GM23248 (cell line): ENCODE results near the gene CUX1.

Experiments used
- EZH2 ChIP-seq: fragments of 200-600 bp; sonication (generic); IDR thresholded peaks from 2 replicates; pipeline ENCODE4 v1.6.1; 2018; ENCODE audit warnings: antibody characterized with exemption, mild to moderate bottlenecking; ENCODE audit not compliant: insufficient read depth, poor library complexity, severe bottlenecking
- EZH2phosphoT487 ChIP-seq: fragments of 200-600 bp; sonication (generic); IDR thresholded peaks from 2 replicates; pipeline ENCODE4 v1.6.1; 2018; ENCODE audit warnings: antibody characterized with exemption, moderate library complexity, mild to moderate bottlenecking, low read depth; ENCODE audit not compliant: insufficient read depth

DNA sequence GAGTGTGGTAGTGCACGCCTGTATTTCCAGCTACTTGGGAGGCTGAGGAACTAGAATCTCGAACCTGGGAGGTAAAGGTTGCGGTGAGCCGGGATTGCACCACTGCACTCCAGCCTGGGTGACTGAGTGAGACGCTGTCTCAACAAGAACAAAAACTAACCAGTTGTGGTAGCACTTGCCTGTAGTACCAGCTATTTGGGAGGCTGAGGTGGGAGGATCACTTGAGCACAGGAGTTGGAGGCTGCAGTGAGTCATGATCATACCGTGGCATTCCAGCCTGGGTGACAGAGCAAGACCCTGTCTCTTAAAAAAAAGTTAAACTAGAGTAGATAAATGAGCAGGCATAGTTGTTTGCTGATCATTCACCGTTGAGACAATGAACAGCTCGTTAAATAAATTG lies 48.9 kb downstream of the CUX1 start:
- TF ChIP-seq EZH2 (no peak), EZH2phosphoT487 (no peak)
